Neural cell (in vitro differentiated cells): Measurements from ENCODE around the gene CCDC61. TPM values are rescaled to one million over a fixed set of nuclear protein-coding genes. Genes with fewer than 3 reads are reported as not detected.

Experiments used
- H2AFZ ChIP-seq: fragments of 200-600, 300-800 bp; sonication (generic), shearing (Covaris generic); 2 replicates; pipeline ENCODE4 v1.6.0; 2014; ENCODE audit warnings: low read depth, mild to moderate bottlenecking, antibody characterized with exemption, low read length, moderate library complexity
- H3F3A ChIP-seq: fragments of 200-600 bp; shearing (Covaris generic); 2 replicates; pipeline ENCODE4 v1.6.1; 2016; ENCODE audit warnings: mild to moderate bottlenecking, moderate library complexity, mixed read lengths, antibody characterized with exemption, low read length; ENCODE audit not compliant: insufficient read depth, poor library complexity, severe bottlenecking
- H3K27ac ChIP-seq: fragments of 200-600, 300-800 bp; sonication (generic), shearing (Covaris generic); 2 replicates; pipeline ENCODE4 v1.5.1; 2014; ENCODE audit warnings: mild to moderate bottlenecking, low read length, moderate library complexity
- H3K27me3 ChIP-seq: fragments of 300-800, 200-600 bp; sonication (generic), shearing (Covaris generic); 2 replicates; pipeline ENCODE4 v1.6.0; 2014; ENCODE audit warnings: mild to moderate bottlenecking, low read depth, low read length, moderate library complexity; ENCODE audit not compliant: insufficient read depth
- H3K36me3 ChIP-seq: fragments of 300-800, 200-600 bp; sonication (generic), shearing (Covaris generic); 2 replicates; pipeline ENCODE4 v1.5.1; 2014; ENCODE audit warnings: mild to moderate bottlenecking, antibody characterized with exemption, low read length, moderate library complexity; ENCODE audit not compliant: insufficient read depth
- H3K4me2 ChIP-seq: fragments of 300-800, 200-600 bp; sonication (generic), shearing (Covaris generic); 2 replicates; pipeline ENCODE4 v1.6.0; 2014; ENCODE audit warnings: mild to moderate bottlenecking, low read length
- H3K4me3 ChIP-seq: fragments of 300-800, 200-600 bp; sonication (generic), shearing (Covaris generic); 2 replicates; pipeline ENCODE4 v1.5.1; 2014; ENCODE audit warnings: mild to moderate bottlenecking, low read length, moderate library complexity
- H3K79me2 ChIP-seq: fragments of 200-600 bp; shearing (Covaris generic); replicated peaks from 2 replicates; pipeline ENCODE4 v1.6.0; 2014; ENCODE audit warnings: mild to moderate bottlenecking, low read length, moderate library complexity; ENCODE audit not compliant: insufficient read depth
- H3K9ac ChIP-seq: fragments of 300-800, 200-600 bp; sonication (generic), shearing (Covaris generic); 2 replicates; pipeline ENCODE4 v1.6.1; 2016; ENCODE audit warnings: mild to moderate bottlenecking, low read length, mixed read lengths
- H3K9me2 ChIP-seq: fragments of 200-600 bp; shearing (Covaris generic); 2 replicates; pipeline ENCODE4 v1.6.1; 2016; ENCODE audit warnings: mild to moderate bottlenecking, low read length, mixed read lengths; ENCODE audit not compliant: insufficient read depth
- H3K9me3 ChIP-seq: fragments of 200-600, 300-800 bp; sonication (generic), shearing (Covaris generic); 2 replicates; pipeline ENCODE4 v1.6.1; 2016; ENCODE audit warnings: mild to moderate bottlenecking, mixed run types, low read length, moderate library complexity, mixed read lengths
- H4K20me1 ChIP-seq: fragments of 200-600 bp; shearing (Covaris generic); 2 replicates; pipeline ENCODE4 v1.6.1; 2016; ENCODE audit warnings: mild to moderate bottlenecking, mixed run types; ENCODE audit not compliant: insufficient read depth
- EP300 ChIP-seq: fragments of 450-650 bp; conservative IDR thresholded peaks from 2 replicates; pipeline ENCODE4 v1.6.1; 2014; ENCODE audit warnings: antibody characterized with exemption, mild to moderate bottlenecking, moderate library complexity; ENCODE audit not compliant: poor library complexity, severe bottlenecking
- EZH2 ChIP-seq: fragments of 200-600, 300-800 bp; shearing (Covaris generic), sonication (generic); IDR thresholded peaks from 2 replicates; pipeline ENCODE4 v1.6.1; 2014; ENCODE audit warnings: antibody characterized with exemption, low read length, borderline replicate concordance, mild to moderate bottlenecking; ENCODE audit not compliant: insufficient read depth, poor library complexity, severe bottlenecking
- MXI1 ChIP-seq: fragments of 450-650 bp; conservative IDR thresholded peaks from 2 replicates; pipeline ENCODE4 v1.6.1; 2014; ENCODE audit warnings: antibody characterized with exemption, mild to moderate bottlenecking; ENCODE audit not compliant: poor library complexity, severe bottlenecking
- POLR2AphosphoS5 ChIP-seq: IDR thresholded peaks from 2 replicates; pipeline ENCODE4 v1.6.1; 2012
- RAD21 ChIP-seq: fragments of 450-650 bp; conservative IDR thresholded peaks from 2 replicates; pipeline ENCODE4 v1.6.1; 2014; ENCODE audit warnings: antibody characterized with exemption, mild to moderate bottlenecking, moderate library complexity
- SMC3 ChIP-seq: fragments of 450-650 bp; conservative IDR thresholded peaks from 2 replicates; pipeline ENCODE4 v1.6.1; 2014; ENCODE audit warnings: antibody characterized with exemption, mild to moderate bottlenecking, moderate library complexity; ENCODE audit not compliant: poor library complexity
- TAF1 ChIP-seq: IDR thresholded peaks from 2 replicates; pipeline ENCODE4 v1.6.1; 2012; ENCODE audit warnings: low read depth
- polyA plus RNA-seq: library from polyadenylated mRNA; depleted of rRNA; stranded (reverse); fragments of >200 nt; gene quantifications from 2 replicates; pipeline ENCODE4 v1.2.3, GENCODE V29; 2014
- TF ChIP-seq, protein P1 (sequence below): fragments of 450-650 bp; IDR thresholded peaks from 2 replicates; pipeline ENCODE4 v1.5.1; 2014; ENCODE audit warnings: antibody characterized with exemption, mild to moderate bottlenecking, moderate library complexity; ENCODE audit not compliant: poor library complexity, severe bottlenecking
- TF ChIP-seq, protein P2 (sequence below): IDR thresholded peaks from 2 replicates; pipeline ENCODE4 v1.6.1; 2012; ENCODE audit warnings: borderline replicate concordance

CCDC61 gene
- polyA plus RNA-seq, 1 donor from 2014 or later, result 0.82 TPM

DNA sequence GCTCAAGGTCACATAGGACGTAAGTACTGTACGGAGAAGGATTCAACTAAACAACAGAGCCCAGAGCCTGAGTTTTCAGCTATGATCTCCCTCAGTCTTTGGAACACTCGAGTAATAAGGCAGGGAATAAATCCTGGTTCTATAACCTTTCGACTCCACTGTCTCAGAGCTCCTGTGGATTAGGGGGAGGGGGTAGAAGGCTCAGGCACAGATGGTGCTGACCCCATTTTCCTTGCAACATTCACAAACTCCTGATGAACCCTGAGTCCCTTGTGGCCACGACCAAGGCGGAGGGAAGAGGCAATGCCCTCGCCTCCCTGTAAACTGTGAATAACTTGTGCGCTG is 43.0 kb upstream of the CCDC61 start:
- no peaks in the 10 kb centered on the region for H3K9me2 ChIP-seq
- H3K36me3 ChIP-seq, result peaks cover 23% of the 10 kb centered on the region
- H3K4me2 ChIP-seq, result no peak overlapping the region
- peak overlapping the region; percentile 95 for H3K27ac ChIP-seq
- H3K9me3 ChIP-seq, result no peaks in the 10 kb centered on the region
- peaks cover 29% of the 10 kb centered on the region for H3K79me2 ChIP-seq
- TF ChIP-seq SMC3 (no peak), TAF1 (no peak), MXI1 (no peak), EZH2 (no peak), POLR2AphosphoS5 (no peak), EP300 (no peak), RAD21 (no peak)
- TF ChIP-seq, protein P1, sequence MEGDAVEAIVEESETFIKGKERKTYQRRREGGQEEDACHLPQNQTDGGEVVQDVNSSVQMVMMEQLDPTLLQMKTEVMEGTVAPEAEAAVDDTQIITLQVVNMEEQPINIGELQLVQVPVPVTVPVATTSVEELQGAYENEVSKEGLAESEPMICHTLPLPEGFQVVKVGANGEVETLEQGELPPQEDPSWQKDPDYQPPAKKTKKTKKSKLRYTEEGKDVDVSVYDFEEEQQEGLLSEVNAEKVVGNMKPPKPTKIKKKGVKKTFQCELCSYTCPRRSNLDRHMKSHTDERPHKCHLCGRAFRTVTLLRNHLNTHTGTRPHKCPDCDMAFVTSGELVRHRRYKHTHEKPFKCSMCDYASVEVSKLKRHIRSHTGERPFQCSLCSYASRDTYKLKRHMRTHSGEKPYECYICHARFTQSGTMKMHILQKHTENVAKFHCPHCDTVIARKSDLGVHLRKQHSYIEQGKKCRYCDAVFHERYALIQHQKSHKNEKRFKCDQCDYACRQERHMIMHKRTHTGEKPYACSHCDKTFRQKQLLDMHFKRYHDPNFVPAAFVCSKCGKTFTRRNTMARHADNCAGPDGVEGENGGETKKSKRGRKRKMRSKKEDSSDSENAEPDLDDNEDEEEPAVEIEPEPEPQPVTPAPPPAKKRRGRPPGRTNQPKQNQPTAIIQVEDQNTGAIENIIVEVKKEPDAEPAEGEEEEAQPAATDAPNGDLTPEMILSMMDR, result no peak
- TF ChIP-seq, protein P2, sequence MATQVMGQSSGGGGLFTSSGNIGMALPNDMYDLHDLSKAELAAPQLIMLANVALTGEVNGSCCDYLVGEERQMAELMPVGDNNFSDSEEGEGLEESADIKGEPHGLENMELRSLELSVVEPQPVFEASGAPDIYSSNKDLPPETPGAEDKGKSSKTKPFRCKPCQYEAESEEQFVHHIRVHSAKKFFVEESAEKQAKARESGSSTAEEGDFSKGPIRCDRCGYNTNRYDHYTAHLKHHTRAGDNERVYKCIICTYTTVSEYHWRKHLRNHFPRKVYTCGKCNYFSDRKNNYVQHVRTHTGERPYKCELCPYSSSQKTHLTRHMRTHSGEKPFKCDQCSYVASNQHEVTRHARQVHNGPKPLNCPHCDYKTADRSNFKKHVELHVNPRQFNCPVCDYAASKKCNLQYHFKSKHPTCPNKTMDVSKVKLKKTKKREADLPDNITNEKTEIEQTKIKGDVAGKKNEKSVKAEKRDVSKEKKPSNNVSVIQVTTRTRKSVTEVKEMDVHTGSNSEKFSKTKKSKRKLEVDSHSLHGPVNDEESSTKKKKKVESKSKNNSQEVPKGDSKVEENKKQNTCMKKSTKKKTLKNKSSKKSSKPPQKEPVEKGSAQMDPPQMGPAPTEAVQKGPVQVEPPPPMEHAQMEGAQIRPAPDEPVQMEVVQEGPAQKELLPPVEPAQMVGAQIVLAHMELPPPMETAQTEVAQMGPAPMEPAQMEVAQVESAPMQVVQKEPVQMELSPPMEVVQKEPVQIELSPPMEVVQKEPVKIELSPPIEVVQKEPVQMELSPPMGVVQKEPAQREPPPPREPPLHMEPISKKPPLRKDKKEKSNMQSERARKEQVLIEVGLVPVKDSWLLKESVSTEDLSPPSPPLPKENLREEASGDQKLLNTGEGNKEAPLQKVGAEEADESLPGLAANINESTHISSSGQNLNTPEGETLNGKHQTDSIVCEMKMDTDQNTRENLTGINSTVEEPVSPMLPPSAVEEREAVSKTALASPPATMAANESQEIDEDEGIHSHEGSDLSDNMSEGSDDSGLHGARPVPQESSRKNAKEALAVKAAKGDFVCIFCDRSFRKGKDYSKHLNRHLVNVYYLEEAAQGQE, result no peak
- no peaks in the 10 kb centered on the region for H3K27me3 ChIP-seq
- peak overlapping the region; percentile 77 for H3K9ac ChIP-seq
- H3F3A ChIP-seq, result peaks cover 11% of the 10 kb centered on the region
- H2AFZ ChIP-seq, result no peak overlapping the region
- H3K4me3 ChIP-seq, result peak overlapping the region; percentile 59
- no peaks in the 10 kb centered on the region for H4K20me1 ChIP-seq

DNA sequence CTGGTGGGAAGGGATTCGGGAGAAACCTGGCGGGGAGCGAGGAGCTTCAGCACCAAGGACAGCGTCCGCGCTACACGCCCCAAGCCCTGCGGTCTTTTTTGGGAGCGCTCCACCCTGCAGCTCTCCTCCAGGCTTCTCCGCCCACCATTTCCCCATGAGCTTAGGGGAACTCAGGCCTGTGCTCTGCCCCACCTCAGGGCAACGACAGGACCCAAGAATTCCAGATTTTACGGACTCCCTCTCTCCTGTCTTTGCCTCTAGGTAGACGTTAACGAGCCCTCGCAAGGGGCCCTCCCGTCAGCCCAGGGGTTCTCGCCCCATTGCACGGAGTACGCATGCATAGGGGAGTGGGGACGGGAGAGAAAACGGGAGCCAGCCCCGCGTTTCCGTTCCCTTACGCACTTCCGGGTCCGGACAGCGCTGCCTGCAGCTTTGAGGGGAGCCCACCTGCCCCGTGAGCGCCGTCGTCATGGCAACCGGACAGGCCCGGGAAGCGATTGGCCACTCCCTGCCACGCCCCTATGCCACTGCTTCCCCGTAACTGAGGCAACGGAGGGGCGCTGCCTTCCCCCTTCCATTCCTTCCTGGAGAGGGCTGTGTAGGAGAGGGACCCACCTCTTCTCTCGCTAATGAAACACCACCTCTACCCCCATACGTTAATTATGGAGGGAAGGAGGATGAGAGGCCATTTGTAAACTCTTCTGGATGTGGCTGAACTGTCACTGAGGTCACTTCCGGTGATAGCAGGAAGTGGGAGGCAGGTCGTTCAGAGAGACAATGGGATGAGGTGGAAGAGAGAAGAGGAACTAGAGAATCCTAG is 42.4 kb upstream of the CCDC61 start:
- Histone ChIP-seq H3K36me3 (peaks cover 20% of the 10 kb centered on the region), H3F3A (peaks cover 11% of the 10 kb centered on the region), H3K9ac (peak overlapping the region; percentile 77), H3K27me3 (no peaks in the 10 kb centered on the region), H3K4me2 (no peak overlapping the region), H3K79me2 (peaks cover 25% of the 10 kb centered on the region), H3K27ac (peak overlapping the region; percentile 95), H3K9me3 (no peaks in the 10 kb centered on the region), H4K20me1 (no peaks in the 10 kb centered on the region), H2AFZ (no peak overlapping the region), H3K4me3 (peak overlapping the region; percentile 59), H3K9me2 (no peaks in the 10 kb centered on the region)
- peak; percentile 44 for TF ChIP-seq POLR2AphosphoS5
- no peak for TF ChIP-seq EP300
- TF ChIP-seq, protein P2, result peak; percentile 40
- no peak for TF ChIP-seq EZH2
